Mucosa of gallbladder (tissue), 1 donor: ENCODE data around the gene MKLN1. TPM values are rescaled to one million over a fixed set of nuclear protein-coding genes. Genes with fewer than 3 reads are reported as not detected.
"Not testable (repeated sequence)": the region's sequence is repeated elsewhere in the genome, so short reads cannot be mapped to it uniquely, and the experiment has no call there.

ENCODE experiments used
- DNase-seq: peaks from one replicate; pipeline ENCODE4 v3.0.0-alpha.2; 2020; ENCODE audit warnings: low spot score
- total RNA-seq: library from RNA; stranded (reverse); gene quantifications from one replicate; pipeline ENCODE4 v1.2.1, GENCODE V29; 2021
- donor health status: DM: no; HTN: no; CAD: no.

MKLN1 gene
- total RNA-seq, 1 donor from 2014 or later = 49.6 TPM

DNA sequence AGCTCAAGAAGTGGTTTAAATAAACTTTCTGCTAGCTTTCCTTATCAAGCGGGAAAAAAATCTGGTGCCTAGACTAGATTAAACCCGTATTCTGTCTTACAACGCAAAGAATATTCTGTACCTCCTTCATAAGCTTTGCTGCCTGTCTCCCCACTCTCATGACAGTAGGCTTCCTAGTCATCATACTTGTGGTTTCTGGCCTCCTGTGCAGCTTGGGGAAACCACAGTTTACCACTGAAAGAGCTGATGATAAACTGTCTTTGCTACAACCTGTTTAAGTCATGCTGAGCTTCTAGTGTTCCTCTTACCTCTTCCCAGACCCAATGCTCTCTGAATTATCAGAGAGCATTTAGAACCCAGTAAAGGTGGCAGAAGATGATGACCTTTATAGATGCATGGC, 173.7 kb downstream of the MKLN1 start:
- no peak for DNase-seq

DNA sequence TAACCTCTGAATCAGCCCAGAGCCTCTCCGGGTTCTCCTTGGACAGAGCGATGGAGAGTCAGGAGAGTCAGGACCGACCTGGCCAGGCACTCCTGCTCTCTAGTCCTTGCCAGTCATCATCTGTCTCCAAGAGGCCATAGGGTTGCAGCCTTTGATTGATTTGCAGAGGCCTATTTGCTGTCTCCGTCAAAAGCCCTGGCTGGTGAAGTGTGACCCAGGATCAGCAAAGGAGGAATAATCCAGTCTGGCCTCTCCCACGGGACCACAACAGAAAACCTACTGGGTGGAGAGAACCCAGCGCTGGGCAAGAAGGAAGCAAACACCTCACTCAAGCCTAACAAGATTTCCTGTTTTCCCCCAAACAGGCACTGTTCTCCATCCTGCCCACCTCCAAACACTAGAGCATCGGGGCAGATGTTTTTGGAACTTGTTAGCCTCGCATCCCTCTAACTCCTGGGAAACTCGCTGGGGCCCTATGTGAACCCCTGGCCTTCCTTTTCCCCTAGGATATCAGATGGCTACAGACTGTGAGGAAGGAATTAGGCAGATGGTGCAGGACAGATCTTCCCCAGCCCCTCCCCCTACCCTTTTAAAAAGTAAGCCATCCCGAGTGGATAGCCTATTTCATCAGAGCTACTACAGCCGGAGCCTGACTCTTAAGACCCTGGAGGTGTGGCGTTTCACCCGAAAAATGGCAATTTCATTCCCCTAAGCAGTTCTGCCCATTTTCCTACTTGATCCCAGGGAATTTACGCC, 174.4 kb downstream of the MKLN1 start:
- DNase-seq = no peak

DNA sequence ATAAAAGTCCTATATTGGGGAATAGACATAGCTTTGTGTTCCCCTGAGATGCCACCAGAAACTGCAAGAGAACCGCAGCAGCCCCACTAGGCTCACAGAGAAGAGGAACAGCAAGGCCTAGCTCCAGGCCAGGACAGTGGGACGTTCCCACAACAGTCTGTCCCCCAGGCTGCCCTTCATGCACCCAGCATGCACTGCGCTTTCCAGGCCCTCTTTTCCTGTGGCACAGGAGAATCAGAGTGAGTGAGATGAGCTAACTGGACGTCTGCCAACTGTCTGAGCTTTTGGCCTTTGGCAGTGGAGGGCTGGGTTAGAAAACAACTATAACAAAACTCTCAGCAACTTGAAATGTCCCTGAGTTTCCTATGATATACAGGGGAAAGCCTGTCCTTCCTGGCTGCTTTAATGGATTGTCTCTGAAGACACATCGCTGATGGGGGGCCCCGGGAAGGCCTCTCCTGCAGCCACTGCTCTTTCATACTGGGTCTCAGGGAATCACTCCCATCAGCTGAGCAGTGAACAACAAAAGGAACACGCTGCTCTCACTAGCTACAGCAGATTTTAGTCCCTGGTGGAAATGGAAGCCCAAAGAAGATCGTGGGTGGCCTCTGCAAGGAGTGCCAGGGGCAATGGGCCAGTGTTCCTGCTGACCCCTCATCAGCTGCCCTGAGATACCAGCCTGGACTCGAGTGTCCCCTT, 175.3 kb downstream of the MKLN1 start:
- no peak for DNase-seq

DNA sequence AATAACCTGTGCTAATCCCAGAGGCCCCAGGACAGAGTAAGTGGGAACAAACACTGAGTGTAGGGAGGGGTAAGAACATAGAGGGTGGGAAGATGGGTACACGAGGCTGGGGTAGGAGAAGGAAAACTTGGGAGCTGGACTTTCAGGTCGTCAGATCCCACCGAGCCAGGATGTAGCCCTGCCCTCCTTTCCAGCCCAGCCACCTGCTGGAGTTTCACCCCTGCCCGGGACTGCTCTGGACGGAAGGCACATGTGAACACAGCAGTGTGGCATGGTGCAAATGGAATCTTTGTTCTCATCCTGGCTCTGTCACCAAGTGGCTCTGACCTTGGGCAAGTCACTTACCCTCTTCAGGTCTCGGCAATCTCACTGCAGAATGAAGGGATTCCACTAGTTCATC, 176.0 kb downstream of the MKLN1 start:
- no peak for DNase-seq

DNA sequence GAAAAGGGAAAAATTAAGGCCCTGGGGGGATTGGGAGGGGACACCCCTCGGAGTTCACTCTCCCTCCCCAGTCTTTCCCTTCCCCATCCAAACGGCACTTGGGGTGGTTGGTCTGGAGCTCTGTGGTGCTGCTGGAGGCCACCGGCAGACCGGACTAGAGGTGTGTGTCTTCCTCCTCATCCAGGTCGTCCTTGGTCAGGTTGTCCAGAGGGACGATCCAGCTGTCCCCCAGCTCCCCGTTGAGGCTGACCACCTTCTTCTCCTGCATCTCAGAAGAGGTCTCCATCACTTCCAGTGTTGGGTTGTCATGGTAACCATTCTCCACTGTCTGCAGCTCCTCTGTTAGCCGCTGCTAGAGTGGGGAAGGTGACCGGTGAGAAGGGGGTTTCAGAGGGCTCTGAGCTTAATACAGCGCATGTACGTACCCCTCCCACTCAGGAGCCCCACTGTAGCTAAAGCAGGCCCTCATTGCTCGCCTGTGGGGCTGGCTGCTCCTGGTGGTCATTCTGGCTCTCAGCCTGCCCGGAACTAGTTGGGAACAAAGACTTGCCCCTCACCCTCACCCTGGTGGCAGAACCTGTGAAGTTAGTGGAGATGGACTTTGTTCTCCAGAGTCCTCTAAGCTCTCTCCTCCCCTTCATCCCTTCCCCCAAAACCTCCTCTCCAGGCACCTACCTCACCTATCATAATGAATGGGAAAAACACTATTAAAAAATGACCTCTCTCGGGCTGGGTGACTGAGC, 176.7 kb downstream of the MKLN1 start:
- DNase-seq = no peak

DNA sequence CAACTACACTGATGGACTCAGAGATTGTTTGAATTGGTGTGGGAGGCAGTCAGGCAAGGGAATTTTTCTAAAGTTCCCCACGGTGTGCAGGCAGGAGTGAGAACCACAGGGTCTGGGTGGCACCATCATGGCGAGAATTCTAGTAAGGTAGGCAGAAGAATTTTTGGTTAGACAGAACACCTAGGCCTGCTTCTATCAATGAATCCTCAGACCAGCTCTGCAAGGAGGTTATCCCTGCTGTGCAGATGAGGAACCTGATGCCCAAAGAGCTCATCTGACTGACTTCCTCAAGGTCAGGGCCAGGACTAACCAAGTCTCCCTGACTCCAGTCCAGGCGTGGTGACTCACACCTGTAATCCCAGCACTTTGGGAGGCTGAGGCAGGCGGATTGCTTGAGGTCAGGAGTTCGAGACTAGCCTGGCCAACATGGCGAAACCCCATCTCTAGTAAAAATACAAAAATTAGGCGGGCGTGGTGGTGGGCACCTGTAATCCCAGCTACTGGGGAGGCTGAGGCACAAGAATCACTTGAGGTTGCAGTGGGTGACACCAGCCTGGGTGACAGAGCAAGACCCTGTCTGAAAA, 177.5 kb downstream of the MKLN1 start:
- DNase-seq = not testable (repeated sequence)

DNA sequence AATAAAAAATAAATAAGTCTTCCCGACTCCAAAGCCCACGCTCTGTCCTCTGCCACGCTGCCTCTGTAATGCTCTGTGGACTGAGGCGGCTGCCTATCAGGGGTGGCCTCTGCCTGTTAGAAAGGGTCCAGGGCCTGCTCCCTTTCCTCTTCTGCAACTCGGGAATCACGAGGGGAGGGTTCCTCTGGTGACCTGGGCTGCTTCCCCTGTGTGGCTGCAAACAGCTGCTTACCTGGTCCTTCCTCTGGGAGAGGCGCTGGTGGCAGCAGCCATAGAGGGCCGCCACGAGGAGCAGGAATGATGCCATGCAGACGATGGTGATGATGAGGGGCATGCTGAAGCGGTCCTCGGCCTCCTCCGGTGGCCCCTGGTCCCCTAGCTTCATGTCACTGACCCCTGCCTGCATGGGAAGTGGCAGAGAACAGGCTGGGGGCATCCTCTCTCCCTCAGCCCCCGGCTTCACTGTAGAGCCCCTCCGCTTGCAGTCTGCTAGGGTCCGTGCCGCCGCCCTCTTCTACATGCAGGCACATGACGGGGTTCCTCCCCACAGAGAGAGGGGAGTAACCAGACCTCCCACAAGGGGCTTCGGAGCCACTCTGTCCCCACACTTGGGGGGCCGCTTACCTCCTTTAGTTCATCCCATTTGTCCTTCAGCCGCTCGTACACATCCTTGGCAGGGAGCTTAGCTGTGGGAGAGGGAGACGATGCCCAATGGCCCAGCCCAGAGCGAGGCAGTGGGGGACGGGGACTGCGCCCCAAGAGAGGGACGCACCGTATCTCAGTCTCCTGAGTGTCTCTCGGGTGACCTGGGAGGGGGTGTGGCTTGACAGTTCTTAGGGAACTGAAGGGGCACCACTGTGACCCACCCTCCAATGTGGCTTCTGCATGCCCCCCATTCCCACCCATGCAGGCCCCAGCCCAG, 178.2 kb downstream of the MKLN1 start:
- DNase-seq = no peak

DNA sequence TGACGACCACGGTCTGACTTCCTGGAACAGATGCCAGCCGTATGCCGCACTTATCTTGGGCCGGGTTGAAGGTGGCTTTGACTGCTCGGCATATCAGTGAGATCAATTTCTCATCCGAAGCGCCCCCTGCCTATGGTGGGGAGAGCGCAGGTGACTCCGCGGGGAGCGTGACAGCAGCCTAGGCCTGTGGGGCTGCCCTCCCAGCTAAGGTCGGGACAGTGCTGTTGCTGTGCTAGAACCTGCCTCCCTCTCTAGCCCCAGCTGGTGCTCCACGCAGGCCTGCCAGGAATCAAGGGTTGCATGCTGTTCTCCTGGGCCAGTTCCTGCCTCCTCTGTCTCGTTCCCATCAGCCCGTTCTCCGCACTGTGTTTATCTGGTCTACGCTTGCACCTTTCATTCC, 178.9 kb downstream of the MKLN1 start:
- no peak for DNase-seq

DNA sequence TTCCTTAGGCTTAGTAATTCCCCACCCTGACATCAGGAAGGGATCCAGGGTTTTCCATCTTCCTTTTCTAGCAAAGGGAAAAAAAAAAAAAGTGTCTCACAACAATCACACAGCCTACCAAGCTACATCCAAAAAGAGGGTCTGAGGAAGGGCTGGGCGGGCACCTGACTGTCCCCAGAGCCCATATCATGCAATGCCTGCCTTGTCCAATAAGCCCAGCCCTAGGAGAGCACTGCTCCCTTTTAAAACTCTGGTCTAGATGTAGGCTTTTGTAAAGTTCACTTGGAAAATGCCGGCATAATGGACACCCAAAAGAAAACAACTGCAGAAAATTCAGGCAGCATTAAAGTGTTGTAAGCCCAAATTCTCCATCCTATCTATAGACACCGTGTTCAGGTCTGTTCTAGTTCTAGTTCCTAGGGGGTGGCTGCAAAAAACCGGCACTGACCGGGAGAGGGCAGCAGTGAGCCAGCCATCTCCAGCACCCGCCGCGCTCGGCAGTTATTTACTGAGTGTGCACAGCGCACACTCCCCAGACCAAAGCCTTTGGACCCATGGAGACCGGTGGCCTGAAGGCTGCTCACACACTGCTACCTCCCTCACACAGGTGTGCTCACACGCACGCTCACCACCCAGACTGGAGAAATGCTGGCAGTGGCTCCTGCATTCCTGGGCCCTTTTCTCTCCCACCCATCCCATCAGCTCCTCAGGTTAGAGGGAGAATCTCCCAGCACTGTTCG, 180.1 kb downstream of the MKLN1 start:
- DNase-seq = peak; percentile 87

DNA sequence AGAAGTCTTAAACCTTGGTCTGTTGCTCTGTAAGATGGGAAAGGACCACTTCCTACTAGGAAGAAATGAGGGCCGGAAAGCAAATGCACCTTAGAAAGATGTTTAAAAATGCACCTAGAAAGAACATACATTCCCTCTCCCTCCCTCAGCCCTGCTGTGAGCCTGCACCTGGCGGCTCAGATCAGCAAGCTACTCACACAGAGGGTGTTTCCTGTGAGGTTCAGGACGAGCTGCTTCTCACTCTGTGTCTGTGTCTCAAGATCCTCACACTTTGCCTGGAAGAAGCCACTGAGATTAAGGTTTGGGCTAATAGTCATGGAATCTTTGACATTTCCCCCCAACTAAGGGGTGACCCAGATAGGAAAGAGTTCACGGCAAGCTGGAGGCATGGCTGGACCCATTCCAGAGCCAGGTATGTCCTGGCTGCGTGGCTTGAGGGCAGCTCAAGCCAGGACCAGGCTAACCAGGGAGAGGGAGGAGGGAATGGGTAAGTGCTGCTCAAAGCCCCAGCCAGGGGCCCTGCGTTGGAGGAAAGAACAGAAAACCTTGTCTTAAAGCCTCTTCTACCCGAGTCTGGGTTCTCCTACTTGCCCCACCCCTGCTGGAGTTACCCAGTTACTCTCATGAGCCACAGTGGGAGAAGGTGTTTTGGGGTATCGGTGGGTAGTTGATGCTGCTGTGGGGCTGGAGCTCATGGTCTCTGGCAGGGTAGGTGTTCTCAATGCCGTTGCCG, 181.2 kb downstream of the MKLN1 start:
- no peak for DNase-seq

DNA sequence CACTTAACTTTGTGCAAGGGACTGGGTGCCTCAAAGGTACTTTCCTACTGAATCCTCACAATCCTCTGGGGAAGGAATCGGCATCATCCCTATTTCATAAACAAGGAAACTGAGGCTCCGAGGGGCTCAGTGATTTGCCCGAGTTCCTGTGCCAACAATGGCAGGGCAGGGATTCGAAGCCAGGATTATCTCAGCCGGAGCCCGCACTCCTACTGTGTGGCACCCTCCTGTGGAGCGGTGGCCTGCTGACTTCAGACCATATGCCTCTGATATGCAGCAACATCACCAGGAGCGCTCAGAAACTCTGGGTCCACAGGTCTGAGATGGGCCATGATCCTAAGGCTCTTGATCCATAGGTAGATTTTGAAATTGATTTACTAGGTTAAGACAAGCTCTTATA, 182.1 kb downstream of the MKLN1 start:
- DNase-seq = no peak

DNA sequence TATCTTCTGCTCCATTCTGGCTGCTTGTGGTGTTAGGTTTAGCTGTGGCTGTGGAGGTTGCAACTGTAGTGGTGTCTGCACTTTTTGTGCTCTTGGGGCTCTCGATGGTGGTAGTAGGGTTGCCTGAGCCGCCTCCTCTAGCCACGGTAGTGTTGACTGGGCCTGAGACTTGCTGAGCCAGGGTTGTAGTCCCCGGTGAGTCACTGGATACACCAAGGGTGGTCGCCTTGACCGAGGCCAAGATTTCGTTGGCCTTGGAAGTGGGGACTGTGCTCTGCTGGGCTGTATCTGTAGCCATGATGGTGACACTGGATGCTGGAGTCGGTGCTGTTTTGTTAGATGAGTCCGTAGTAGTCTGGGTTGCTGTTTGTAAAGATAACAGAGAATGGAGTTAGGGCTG, 183.4 kb downstream of the MKLN1 start:
- no peak for DNase-seq

DNA sequence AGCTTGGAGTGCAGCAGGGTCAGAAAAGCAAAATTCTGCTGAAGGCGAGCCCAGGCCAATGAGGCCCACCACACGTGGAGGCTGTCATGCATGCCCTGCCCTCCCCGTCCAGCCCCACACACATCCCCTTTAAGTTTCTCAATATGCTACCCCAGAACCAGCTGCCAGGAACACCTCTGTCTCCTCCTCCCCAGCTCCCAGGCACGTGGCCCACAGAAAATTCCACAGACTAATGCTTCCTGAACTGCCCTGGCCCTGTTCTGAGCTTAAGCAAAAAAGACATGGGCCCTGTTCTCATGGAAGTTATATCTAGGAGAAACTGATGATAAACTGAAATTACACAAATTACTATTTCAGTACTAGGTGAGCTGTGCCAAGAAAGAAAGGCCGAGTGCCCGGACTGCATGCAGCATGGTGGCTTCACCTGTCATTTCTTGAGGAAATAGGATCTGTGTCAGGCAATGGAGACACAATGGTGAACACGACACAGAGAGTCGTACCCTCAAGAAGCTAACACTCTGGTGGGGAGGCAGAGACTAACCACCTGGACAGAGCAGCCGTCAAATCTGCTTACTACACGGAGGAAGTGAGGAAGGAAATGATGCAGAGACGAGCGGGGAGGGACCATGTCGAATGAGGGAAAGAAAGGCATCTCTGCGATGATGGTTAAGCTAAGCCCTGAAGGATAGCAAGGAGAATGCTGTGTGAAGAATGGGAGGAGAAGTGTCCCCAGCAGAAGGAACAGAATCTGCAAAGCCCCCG, 184.3 kb downstream of the MKLN1 start:
- no peak for DNase-seq

DNA sequence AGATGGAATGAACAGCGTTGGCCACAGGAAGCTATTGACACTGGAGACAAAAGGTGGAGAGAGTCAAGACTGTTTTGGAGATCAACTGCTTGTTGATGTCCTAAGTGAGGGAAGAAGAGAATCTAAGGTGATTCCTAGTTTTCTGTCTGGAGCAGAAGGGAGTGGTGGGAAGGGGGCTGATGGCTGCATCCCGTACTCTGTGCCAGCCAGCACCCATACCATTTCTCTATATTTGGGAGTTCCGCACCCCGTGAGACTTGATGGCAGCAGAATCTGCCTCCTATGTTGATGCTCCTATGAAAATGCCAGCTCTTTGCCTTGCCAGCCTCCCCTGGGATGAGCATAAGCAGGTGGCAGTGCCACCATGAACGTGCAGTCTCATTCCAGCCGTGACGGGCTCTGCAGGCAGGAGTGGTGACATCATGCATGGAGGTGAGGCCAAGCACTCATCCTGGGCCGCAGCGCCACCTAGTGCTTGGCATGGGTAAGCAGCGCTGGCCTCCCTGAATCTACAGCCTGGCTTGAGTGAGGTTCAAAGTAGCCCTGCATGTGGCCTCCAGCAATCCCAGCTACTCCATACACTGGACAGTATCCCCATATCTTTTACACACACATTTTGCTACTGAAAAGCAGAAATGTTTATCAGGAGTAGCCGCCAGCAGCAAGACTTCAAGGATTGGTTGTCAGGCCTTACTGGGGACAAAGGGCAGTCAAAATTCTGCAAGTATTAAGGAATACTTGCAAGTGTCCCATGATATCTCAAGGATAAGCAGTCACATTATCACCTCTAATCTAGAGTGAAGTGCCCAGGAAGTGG, 185.8 kb downstream of the MKLN1 start:
- peak; percentile 85 for DNase-seq

DNA sequence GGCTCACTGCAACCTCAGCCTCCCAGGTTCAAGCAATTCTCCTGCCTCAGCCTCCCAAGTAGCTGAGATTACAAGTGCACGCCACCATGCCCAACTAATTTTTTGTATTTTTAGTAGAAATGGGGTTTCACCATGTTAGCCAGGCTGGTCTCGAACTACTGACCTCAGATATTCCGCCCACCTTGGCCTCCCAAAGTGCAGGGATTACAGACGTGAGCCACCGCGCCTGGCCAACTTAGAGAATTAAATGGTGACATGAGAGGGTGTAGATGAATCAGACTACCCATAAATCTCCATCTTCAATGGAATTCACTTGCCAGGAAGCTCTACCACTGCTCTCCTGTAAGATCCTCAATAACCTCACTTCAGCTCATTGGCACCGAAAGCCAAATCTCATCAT, 187.8 kb downstream of the MKLN1 start:
- DNase-seq = not testable (repeated sequence)

DNA sequence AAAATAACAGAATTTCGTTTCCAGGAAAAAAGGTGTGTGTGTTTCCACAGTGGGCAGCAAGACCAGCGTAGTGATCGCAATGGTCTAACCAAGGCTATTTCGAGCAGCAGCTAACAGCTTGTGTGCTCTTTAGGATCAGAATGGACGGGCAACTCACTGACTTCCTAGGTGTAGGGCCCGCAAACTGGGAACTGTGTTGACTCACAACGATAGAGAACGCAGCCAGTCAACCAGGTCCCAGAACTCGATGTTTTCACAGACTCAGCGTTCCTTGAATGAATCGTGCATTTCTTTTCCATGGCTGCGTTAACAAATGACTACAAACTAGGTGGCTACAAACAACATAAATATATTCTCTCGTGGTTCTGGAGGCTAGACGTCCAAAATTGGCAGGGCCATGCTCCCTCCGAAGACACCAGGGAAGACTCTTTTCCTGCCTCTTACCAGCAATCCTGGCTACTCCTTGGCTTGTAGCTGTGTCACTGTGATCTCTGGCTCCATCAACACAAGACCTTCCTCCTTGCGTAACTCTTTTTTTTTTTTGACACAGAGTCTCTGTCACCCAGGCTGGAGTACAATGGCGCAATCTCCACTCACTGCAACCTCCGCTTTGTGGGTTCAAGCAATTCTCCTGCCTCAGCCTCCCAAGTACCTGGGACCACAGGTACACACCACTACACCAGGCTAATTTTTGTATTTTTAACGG, 189.7 kb downstream of the MKLN1 start:
- DNase-seq = no peak

DNA sequence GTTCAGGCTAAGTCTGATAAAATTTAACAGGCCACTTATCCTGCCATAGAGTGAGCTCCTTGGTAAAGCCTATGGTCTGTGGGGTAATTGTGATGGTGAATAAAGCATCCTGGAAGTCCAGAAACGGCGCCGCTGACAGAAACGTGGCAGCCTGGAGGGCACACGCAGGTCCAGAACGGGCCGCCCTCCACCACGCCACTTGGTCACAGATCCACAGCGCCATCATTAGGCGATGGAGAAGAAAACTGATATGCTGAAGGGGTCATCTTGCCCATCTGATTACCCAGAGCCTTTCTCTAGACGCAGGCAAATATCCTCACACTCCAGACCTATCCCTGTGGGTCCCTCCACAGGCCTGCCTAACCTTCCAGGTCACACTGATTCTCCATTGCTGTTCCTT, 190.9 kb downstream of the MKLN1 start:
- no peak for DNase-seq
